ES-I3 (cell line): ENCODE data around the gene ATP2B3.

ENCODE experiments used
- H3K36me3 ChIP-seq: 2 replicates; pipeline ENCODE4 v1.6.1; 2013; ENCODE audit warnings: mild to moderate bottlenecking, low read length, control low read depth, moderate library complexity; ENCODE audit not compliant: insufficient read depth
- H3K4me1 ChIP-seq: 2 replicates; pipeline ENCODE4 v1.6.1; 2013; ENCODE audit warnings: mild to moderate bottlenecking, control low read depth, low read length; ENCODE audit not compliant: insufficient read depth
- H3K9ac ChIP-seq: 2 replicates; pipeline ENCODE4 v1.6.1; 2013; ENCODE audit warnings: low read depth, mild to moderate bottlenecking, low read length, moderate library complexity
- H3K9me3 ChIP-seq: 2 replicates; pipeline ENCODE4 v1.6.1; 2013; ENCODE audit warnings: mild to moderate bottlenecking, low read length, moderate library complexity; ENCODE audit not compliant: control insufficient read depth, insufficient read depth

ATP2B3 gene

DNA sequence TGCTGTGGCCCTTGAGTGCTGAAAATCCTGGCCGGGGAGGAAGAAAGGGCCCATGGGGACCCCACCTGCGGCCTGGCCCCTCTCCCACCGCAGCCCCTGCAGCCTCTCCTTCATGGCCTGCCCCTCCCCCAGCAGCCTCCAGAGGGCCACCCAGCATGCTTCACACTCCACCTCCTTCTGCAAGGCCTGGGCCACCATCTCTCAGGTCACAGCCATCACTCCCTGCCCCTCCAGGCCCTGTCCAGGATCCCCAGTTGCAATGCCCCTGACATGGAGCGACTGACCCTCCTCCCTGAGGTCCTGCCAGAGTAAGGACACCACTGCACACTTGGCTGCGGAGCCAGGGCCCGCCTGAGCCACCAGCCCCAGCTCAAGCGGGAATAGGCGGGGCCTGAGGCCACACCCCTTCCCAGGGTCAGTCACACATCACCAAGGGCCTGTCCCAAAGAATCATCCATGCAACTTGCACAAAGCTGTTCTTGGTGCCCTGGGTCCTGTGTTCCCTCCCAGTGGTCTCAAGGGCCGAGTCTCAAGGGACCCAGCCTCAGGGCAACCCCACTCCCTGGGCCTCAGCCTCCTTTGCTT lies 48.6 kb downstream of the ATP2B3 start:
- no peaks in the 10 kb centered on the region for H3K9me3 ChIP-seq
- no peak overlapping the region for H3K9ac ChIP-seq
- H3K36me3 ChIP-seq, result no peaks in the 10 kb centered on the region
- H3K4me1 ChIP-seq, result peaks cover 2% of the 10 kb centered on the region; the same call in 1 of the 2 replicates

DNA sequence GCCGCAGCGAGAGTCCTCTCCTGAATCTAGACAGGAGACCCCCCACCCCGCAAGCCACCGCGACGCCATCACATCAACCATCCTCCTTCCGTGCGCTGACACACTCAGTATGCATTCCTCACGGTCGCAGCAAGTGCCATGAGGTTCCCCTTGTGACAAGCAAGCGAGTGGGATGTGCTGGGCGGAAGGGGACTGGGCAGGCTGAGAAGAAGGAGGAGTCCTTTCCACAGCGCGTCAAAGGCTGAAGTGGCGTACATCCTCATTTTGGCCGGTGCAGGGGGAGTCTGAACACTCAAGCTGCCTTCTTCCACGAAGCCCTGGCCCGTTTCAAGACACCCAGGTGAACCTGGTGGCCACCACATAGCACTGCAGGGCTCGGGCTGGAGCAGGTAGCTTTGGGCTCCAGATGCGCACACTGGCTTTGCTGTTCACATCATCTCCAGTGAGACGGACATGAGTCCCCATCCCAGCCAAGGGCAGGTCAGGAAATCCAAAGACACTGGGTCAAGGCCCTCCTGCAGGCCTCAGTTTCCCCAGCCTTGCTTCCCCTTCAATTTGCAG lies 51.1 kb downstream of the ATP2B3 start:
- H3K9ac ChIP-seq, result no peak overlapping the region
- H3K4me1 ChIP-seq, result peaks cover 2% of the 10 kb centered on the region; the same call in 1 of the 2 replicates
- H3K36me3 ChIP-seq, result no peaks in the 10 kb centered on the region
- H3K9me3 ChIP-seq, result no peaks in the 10 kb centered on the region

DNA sequence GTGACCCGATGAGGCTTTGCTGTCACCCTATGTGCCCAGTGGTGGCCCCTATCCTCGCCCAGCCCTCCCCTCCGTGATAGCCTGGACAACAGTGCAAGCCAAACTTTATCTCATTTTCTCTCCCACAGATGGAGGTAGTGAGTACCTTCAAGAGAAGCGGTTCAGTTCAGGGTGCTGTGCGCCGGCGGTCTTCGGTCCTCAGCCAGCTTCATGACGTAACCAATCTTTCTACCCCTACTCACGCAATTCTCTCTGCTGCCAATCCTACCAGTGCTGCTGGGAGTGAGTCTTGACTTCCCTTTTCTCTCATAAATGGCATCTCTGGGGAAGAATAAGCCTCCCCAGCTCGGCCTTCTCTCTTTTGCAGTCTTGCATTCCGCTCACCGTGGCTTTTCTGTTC lies 52.0 kb downstream of the ATP2B3 start:
- H3K9me3 ChIP-seq, result no peaks in the 10 kb centered on the region
- H3K4me1 ChIP-seq, result peaks cover 2% of the 10 kb centered on the region; the same call in 1 of the 2 replicates

DNA sequence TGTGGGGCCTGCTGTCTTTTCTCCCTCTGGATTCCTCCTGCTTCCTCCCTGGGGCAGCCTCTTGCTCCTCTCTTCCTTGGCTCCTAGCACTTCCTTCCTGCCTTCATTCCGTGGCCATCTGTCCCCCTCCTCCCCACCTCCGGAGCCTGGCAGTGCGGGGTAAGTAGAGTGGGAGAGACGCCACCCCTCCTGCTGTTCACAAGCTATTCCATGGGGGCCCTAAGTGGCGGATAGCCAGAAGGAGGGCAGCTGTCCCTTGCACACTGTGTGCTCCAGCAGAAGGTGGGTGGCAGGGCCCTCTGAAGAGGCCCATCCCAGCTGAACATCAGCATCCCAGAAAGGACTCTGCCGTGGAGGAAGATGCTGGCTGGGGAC lies 54.1 kb downstream of the ATP2B3 start:
- Histone ChIP-seq H3K9ac (no peak overlapping the region), H3K9me3 (no peaks in the 10 kb centered on the region), H3K4me1 (peaks cover 2% of the 10 kb centered on the region; the same call in 1 of the 2 replicates), H3K36me3 (no peaks in the 10 kb centered on the region)

More for the DNA sequence above, 52.0 kb downstream of the ATP2B3 start:
- H3K36me3 ChIP-seq, result no peaks in the 10 kb centered on the region
- H3K9ac ChIP-seq, result no peak overlapping the region

DNA sequence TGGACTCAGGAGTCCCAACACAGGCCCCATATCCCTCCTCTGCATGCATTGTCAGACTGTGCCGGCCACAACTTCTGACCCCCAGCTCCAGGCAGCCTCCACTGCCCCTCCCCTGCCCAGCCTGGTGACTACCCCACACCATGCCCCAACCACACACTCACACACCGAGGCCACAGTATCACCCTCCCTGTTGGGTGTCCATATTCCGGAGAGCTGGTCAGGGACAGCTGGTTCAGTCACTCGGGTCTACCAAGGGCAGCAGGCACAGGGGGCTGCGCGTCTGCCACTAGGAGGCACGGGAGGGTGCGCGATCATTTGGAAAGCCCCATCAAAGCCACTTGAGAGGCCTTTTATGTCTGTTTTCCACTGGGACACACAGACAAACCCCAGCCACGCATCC lies 55.2 kb downstream of the ATP2B3 start:
- Histone ChIP-seq H3K9me3 (no peaks in the 10 kb centered on the region), H3K36me3 (no peaks in the 10 kb centered on the region), H3K9ac (no peak overlapping the region), H3K4me1 (peaks cover 2% of the 10 kb centered on the region; the same call in 1 of the 2 replicates)

DNA sequence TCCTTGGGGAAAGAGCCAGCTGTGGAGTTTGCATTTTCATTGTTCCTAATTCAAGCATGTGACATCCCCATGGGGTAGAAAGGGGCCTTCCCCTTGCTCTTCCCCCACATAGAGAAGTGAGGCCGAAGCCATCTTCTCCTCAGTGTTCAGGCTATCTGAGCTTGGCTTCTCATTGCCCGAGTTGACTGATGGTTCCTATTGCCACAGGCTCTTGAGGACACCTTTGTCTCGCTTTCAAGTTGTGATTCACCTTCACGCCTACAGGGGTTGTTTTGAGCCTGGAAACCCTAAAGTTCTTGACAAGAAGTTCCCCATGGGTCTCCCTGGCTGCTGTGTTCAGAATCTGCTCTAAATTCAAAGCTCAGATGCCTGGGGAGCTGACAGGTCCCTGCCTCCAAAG lies 56.5 kb downstream of the ATP2B3 start:
- Histone ChIP-seq H3K9ac (no peak overlapping the region), H3K36me3 (no peaks in the 10 kb centered on the region), H3K4me1 (peaks cover 6% of the 10 kb centered on the region; the same call in 1 of the 2 replicates), H3K9me3 (no peaks in the 10 kb centered on the region)

DNA sequence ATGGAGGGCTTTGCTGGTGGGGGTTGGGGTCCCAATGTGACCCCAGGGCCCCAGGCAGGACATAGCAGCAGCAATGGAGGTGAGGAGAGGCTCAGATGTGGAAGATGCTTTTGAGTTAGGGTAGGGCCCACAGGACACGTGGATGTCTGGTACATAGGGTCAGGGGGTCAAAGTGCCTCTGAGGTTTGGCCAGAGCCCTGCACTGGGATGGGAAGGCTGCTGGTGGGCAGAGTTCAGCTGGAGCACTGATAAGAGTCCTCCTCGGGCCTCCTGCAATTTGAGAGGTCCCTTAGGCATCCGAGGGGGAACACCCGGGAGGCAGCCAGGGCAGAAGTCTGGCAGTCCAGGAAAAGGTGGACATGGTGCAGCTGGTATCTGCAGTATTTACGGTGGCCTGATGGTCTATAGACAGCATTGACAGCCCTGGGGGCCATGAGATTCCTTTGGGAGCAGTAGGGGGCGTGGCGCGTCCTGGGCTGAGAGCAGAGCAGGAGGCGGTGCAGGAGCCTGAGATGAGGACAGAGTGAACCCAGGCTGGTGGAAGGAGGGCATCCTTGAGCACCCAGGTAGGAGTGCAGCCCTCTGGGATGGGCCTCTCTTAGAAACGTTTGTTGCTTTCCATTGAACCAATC lies 58.9 kb downstream of the ATP2B3 start:
- H3K9ac ChIP-seq, result no peak overlapping the region
- no peaks in the 10 kb centered on the region for H3K36me3 ChIP-seq
- H3K4me1 ChIP-seq, result peaks cover 7% of the 10 kb centered on the region; the same call in 1 of the 2 replicates
- H3K9me3 ChIP-seq, result no peaks in the 10 kb centered on the region

DNA sequence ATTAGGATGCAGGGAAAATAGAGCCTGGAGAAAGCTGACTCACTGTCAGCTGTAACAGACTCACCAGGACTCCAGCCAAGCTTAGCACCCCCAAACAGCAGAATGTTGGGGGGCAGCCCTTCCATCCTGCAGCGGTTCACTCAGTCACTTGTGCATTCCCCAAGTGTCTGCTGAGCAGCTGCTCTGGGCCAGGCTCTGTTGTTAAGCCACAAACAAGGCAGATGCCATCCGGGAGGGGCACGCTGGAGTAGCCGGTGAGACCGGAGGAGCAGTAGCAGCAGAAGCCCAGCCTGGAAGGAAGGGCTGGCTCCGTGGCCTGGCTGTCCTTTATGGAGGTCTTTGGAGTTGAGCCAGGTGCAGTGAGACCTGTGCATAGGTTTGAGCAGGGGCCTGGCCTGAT lies 59.5 kb downstream of the ATP2B3 start:
- Histone ChIP-seq H3K9me3 (no peaks in the 10 kb centered on the region), H3K4me1 (peaks cover 7% of the 10 kb centered on the region; the same call in 1 of the 2 replicates), H3K9ac (no peak overlapping the region), H3K36me3 (no peaks in the 10 kb centered on the region)

DNA sequence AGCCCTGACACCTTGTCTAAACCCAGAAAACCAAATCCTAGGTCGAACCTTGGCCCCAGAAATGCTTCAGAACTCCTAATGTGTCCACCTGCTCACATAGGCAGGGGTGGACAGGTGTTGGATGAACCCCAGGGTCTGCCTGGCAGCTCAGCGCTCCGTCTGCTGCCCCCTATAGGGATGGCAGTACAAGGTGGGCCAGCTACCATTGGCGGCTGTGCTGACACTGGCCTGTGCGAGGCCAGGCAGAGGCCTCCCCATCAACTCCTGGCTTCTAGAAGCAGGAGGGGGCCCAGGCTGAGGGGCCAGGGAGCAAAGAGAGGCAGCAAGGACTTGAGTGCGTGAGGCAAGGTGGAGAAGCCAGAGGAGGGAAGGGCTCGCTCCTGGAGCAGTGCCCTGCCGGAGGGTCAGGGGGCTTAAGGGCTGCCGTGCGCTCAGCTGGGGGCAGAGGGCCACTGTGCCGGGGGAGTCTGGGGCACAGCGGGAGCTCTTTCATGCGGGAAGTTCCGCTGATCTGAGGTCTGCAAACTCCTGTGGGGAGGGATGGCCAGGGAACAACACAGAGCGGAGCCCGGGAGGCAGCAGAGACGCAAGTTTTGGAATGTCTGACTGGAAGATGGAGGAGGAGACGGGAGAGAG lies 60.9 kb downstream of the ATP2B3 start:
- H3K9ac ChIP-seq, result no peak overlapping the region
- peaks cover 7% of the 10 kb centered on the region; the same call in 1 of the 2 replicates for H3K4me1 ChIP-seq
- no peaks in the 10 kb centered on the region for H3K9me3 ChIP-seq
- no peaks in the 10 kb centered on the region for H3K36me3 ChIP-seq

DNA sequence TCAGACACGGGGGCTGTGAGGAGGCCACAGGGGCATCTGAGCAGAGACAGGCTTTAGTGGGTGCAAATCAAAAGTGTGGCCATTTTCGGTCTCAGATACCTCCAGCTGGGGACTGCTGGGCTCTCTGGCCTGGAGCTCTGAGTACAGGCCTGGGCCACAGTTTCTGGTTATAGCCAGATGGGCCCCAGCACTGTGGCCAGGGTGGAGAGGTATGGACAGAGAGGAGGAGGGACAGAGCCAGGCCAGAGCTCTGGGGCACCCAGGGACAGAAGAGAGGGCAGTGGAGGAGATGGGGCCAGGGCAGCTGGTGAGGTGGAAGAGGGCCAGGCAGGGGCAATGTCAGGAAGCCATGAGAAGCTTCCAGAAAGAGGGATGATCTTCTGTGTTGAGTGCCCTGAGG lies 61.4 kb downstream of the ATP2B3 start:
- Histone ChIP-seq H3K9ac (no peak overlapping the region), H3K4me1 (peaks cover 7% of the 10 kb centered on the region; the same call in 1 of the 2 replicates), H3K9me3 (no peaks in the 10 kb centered on the region), H3K36me3 (no peaks in the 10 kb centered on the region)

DNA sequence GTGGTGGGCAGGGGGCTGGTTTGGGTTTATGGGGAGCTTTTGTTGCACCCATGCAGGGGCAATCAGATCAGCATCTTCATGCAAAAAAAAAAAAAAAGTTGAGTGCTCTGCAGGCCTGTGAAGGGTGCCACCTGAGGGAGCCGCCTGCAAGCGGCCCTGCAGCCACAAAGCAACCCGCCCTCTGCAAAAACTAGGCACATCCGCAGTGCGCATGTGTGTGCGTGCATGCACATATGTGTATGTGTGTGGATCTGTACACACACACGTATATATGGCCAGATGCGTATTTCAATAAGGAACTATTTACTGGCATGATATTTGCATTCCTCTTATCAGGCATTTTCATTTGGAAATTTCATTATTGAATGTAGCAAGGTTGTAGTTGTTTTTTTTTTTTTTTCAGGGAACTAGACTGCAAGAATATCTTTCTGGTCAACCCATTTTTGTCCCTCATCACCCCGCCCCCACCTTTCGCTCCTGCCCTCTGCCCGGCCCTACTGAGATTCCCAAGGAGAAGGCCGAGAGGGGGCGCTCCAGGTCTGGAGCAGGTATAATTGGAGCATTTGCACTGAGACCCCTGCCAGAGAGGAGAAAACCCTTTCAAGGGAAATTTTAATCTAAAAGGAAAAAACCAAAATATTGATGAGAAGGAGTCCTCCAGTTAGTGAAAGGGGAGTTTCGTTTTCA lies 63.4 kb downstream of the ATP2B3 start:
- Histone ChIP-seq H3K36me3 (no peaks in the 10 kb centered on the region), H3K9ac (no peak overlapping the region), H3K9me3 (no peaks in the 10 kb centered on the region), H3K4me1 (peaks cover 7% of the 10 kb centered on the region; the same call in 1 of the 2 replicates)

DNA sequence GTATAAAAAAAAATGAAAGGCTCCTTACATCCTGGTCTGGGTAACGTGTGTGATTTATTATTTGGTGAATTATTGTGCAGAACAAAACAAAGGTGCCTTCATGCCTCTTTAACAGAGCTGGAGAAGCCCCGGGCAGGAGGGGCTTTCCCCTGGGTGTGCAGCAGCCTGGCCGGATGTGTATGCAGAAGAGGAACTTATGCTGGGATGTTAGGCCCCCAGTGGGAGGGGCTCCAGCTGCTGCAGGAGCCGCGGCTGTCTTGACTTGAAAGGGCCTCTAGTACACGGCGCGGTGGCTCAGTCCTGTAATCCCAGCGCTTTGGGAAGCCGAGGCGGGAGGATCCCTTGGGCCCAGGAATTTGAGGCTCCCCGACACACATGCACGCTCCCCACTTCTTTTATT lies 65.5 kb downstream of the ATP2B3 start:
- Histone ChIP-seq H3K4me1 (peaks cover 7% of the 10 kb centered on the region; the same call in 1 of the 2 replicates), H3K9me3 (no peaks in the 10 kb centered on the region), H3K36me3 (no peaks in the 10 kb centered on the region), H3K9ac (no peak overlapping the region)

DNA sequence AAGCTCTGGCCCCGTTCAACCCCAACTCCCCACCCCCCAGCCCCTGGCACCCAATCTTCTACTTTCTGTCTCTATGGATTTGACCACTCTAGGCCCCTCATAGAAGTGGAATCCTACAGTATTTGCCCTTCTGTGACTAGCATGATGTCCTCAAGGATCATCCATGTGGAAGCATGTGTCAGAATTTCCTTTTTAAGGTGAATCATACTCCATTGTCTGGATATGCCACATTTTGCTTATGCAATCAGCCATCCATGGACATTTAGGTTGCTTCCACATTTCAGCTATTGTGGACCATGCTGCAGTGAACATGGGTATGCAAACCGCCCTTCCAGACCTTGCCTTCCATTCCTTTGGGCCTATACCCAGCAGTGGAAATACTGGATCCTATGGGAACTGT lies 66.0 kb downstream of the ATP2B3 start:
- Histone ChIP-seq H3K36me3 (no peaks in the 10 kb centered on the region), H3K9ac (no peak overlapping the region), H3K9me3 (no peaks in the 10 kb centered on the region), H3K4me1 (peaks cover 6% of the 10 kb centered on the region; the same call in 1 of the 2 replicates)

DNA sequence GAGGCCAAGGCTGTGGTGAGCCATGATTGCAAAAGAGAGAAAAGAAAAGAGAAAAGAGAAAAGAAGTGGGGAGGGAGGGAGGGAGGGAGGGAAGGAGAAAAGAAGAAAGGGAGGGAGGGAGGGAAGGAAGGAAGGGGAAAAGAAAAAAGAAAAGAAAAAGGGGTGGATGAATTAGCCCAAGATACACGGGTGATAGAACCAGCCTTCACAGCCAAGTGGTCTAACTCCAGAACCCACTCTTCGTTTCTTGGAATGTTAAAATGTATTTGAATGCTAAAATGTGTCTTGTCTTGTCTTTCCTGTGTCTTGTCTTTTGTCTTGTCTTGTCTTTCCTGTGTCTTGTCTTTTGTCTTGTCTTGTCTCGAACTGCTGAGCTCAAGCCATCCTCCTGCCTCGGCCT lies 68.4 kb downstream of the ATP2B3 start:
- Histone ChIP-seq H3K4me1 (no peaks in the 10 kb centered on the region), H3K9ac (no peak overlapping the region), H3K36me3 (no peaks in the 10 kb centered on the region), H3K9me3 (no peaks in the 10 kb centered on the region)
